Endothelial cell of umbilical vein (primary cell): ENCODE measurements around the gene PSKH1. TPM values are rescaled to one million over a fixed set of nuclear protein-coding genes. Genes with fewer than 3 reads are reported as not detected.

Source experiments
- BruUV-seq: library from RNA; stranded (reverse); fragments of 400-500 nt; replicated peaks from 2 replicates; lab custom pipeline; 2021; lab: Mats Ljungman, UMichigan
- CTCF ChIA-PET: fragments of 300-600, 350-600 bp; sonication (Branson Sonifier 250); formaldehyde crosslinking; loops from one replicate; lab custom pipeline; 2021; ENCODE audit warnings: antibody characterized with exemption, inconsistent platforms; lab: Charles Lee
- POLR2A ChIA-PET: fragments of 300-600, 350-600 bp; sonication (Branson Sonifier 250); formaldehyde crosslinking; loops from one replicate; lab custom pipeline; 2021; ENCODE audit warnings: antibody characterized with exemption, inconsistent platforms; lab: Charles Lee
- DNase-seq: peaks from one replicate; pipeline ENCODE4 v3.0.0-alpha.2; 2011; ENCODE audit warnings: low read depth, low spot score
- FAIRE-seq: peaks from 2 replicates; lab custom pipeline; 2011; peaks lifted over from hg19 to GRCh38; lab: Jason Lieb, UNC
- H2AFZ ChIP-seq: 2 replicates; pipeline ENCODE4 v1.6.0; 2012; ENCODE audit warnings: low read depth, low read length, control low read depth, inconsistent platforms
- H3K27ac ChIP-seq: 2 replicates; pipeline ENCODE4 v1.5.1; 2011; ENCODE audit warnings: low read depth, mild to moderate bottlenecking, control low read depth, low read length, moderate library complexity; ENCODE audit not compliant: insufficient read depth
- H3K27me3 ChIP-seq, 2 experiments: 2 replicates each; pipeline versions ENCODE4 v1.6.0 to v1.6.1; 2011; ENCODE audit warnings: low read length in 2 of 2, mixed read lengths in 1 of 2; ENCODE audit not compliant: control insufficient read depth in 2 of 2, insufficient read depth in 2 of 2
- H3K36me3 ChIP-seq, 2 experiments: 2 replicates in 1 of 2; 3 replicates in 1 of 2; pipeline ENCODE4 v1.5.1; 2011; ENCODE audit warnings: low read length in 2 of 2, mild to moderate bottlenecking in 1 of 2, moderate library complexity in 1 of 2; ENCODE audit not compliant: control insufficient read depth in 2 of 2, insufficient read depth in 2 of 2; ENCODE audit errors: extremely low read depth in 1 of 2
- H3K4me1 ChIP-seq: 3 replicates; pipeline ENCODE4 v1.5.1; 2011; ENCODE audit warnings: mild to moderate bottlenecking, low read length; ENCODE audit not compliant: control insufficient read depth, insufficient read depth; ENCODE audit errors: extremely low read depth
- H3K4me2 ChIP-seq: 2 replicates; pipeline ENCODE4 v1.6.1; 2011; ENCODE audit warnings: low read length, control low read depth, mixed read lengths; ENCODE audit not compliant: insufficient read depth
- H3K4me3 ChIP-seq, 3 experiments: fragments of 200-600 bp in 1 of 3; sonication (generic), shearing (Covaris generic) in 1 of 3; replicated peaks in 1 of 3; 2 replicates each; pipeline ENCODE4 v1.5.1; 2011 to 2016; ENCODE audit warnings: control low read depth in 3 of 3, low read length in 3 of 3, mild to moderate bottlenecking in 2 of 3, inconsistent platforms in 1 of 3, low read depth in 1 of 3, moderate library complexity in 1 of 3; ENCODE audit not compliant: insufficient read depth in 1 of 3
- H3K79me2 ChIP-seq: 2 replicates; pipeline ENCODE4 v1.6.0; 2012; ENCODE audit warnings: low read length, inconsistent platforms; ENCODE audit not compliant: control insufficient read depth, insufficient read depth
- H3K9ac ChIP-seq: replicated peaks from 2 replicates; pipeline ENCODE3; 2011; ENCODE audit warnings: low read length, control low read depth; ENCODE audit not compliant: insufficient read depth; ENCODE audit errors: extremely low read depth
- H3K9me1 ChIP-seq: replicated peaks from 3 replicates; pipeline ENCODE4 v1.6.0; 2011; ENCODE audit warnings: mild to moderate bottlenecking, low read length; ENCODE audit not compliant: control insufficient read depth, insufficient read depth; ENCODE audit errors: extremely low read depth
- H3K9me3 ChIP-seq: replicated peaks from 2 replicates; pipeline ENCODE4 v1.5.1; 2012; ENCODE audit warnings: low read length, inconsistent platforms; ENCODE audit not compliant: control insufficient read depth, insufficient read depth
- H4K20me1 ChIP-seq: replicated peaks from 2 replicates; pipeline ENCODE3; 2011; ENCODE audit warnings: mild to moderate bottlenecking, low read length; ENCODE audit not compliant: control insufficient read depth, insufficient read depth; ENCODE audit errors: extremely low read depth
- EZH2 ChIP-seq: IDR thresholded peaks from 2 replicates; pipeline ENCODE4 v1.6.1; 2012; ENCODE audit warnings: borderline replicate concordance, low read depth, mild to moderate bottlenecking, moderate library complexity, low read length, inconsistent platforms; ENCODE audit not compliant: severe bottlenecking
- FOS ChIP-seq: IDR thresholded peaks from 2 replicates; pipeline ENCODE4 v1.6.1; 2011; ENCODE audit warnings: mild to moderate bottlenecking, low read length, moderate library complexity, borderline replicate concordance; ENCODE audit not compliant: insufficient read depth
- GATA2 ChIP-seq: IDR thresholded peaks from 2 replicates; pipeline ENCODE4 v1.7.0; 2011; ENCODE audit warnings: low read depth, mild to moderate bottlenecking, moderate library complexity, mixed read lengths, low read length; ENCODE audit not compliant: insufficient read length, insufficient read depth
- JUN ChIP-seq: IDR thresholded peaks from 2 replicates; pipeline ENCODE4 v1.6.1; 2011; ENCODE audit warnings: borderline replicate concordance, low read depth; ENCODE audit not compliant: insufficient read length, insufficient read depth
- MYC ChIP-seq: IDR thresholded peaks from one replicate; pipeline ENCODE4 v1.6.1; 2011; ENCODE audit warnings: mild to moderate bottlenecking, low read depth, low read length
- POLR2A ChIP-seq: IDR thresholded peaks from 2 replicates; pipeline ENCODE4 v1.6.1; 2012; ENCODE audit warnings: low read depth, mild to moderate bottlenecking, control low read depth, low read length
- POLR2AphosphoS5 ChIP-seq: IDR thresholded peaks from 2 replicates; pipeline ENCODE4 v1.6.1; 2012; ENCODE audit warnings: low read depth, mild to moderate bottlenecking, control low read depth, low read length, moderate library complexity; ENCODE audit not compliant: insufficient read depth
- dilution Hi-C: fragments of 300-500 bp; cut with MboI; formaldehyde crosslinking; loops from one replicate; pipeline ENCODE4 v1.15.0; 2019; ENCODE audit warnings: low sequenced_read_pairs; ENCODE audit not compliant: extremely low pct_ligation_motif_present
- intact Hi-C: fragments of 100-400 bp; cut with micrococcal nuclease; formaldehyde crosslinking; loops from one replicate; pipeline ENCODE4 v1.10.0; 2022
- polyA plus RNA-seq, 4 experiments: library from polyadenylated mRNA; depleted of rRNA in 3 of 4; stranded (reverse) in 3 of 4; unstranded in 1 of 4; fragments of >200 nt; gene quantifications; 2 replicates each; pipeline versions ENCODE4 v1.2.1 to v1.2.3, GENCODE V29; 2011 to 2012; ENCODE audit warnings: missing spikeins in 1 of 4
- total RNA-seq: library from RNA; stranded (reverse); gene quantifications from 2 replicates; pipeline ENCODE4 v1.2.3, GENCODE V29; 2021
- TF ChIP-seq, protein P1 (sequence below): IDR thresholded peaks from 2 replicates; pipeline ENCODE4 v1.6.1; 2011; ENCODE audit not compliant: insufficient read depth, insufficient read length
- TF ChIP-seq, protein P2 (sequence below), 2 donors: IDR thresholded peaks; 1 replicate in 1 of 2; 2 replicates in 1 of 2; pipeline ENCODE4 v1.5.1; 2011; ENCODE audit warnings: low read length in 2 of 2, mild to moderate bottlenecking in 2 of 2, moderate library complexity in 2 of 2, control low read depth in 1 of 2, inconsistent platforms in 1 of 2, low read depth in 1 of 2; ENCODE audit not compliant: insufficient read depth in 1 of 2; ENCODE audit errors: extremely low read depth in 1 of 2

The PSKH1 gene
- total and polyA plus RNA-seq, 2 donors (not counting 3 experiments of a cell fraction or from before 2014, with no cell fraction given): 25.9 to 42.6 TPM

DNA sequence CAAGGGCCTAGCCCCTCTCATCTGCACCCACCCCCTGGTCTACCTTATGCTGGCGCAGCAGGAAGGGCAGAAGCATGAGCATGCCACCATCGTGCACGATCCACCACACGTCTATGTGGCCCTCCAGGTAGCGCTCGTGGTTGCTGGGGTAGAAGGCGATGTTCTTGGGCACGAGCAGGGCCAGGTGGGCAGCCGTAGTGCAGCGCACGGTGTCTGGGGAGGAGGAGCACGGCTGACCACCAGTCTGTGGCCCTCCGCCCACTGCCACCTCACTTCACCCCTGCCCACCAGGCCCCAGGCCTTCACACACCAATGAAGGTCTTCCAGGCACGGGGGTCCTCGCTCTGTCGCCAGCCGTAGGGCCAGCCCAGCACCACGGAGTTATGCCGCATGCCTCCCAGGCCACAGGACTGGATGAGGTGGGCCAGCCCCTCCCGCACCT is 53.1 kb downstream of the PSKH1 start:
- Histone ChIP-seq H3K9ac (no peak overlapping the region), H3K9me3 (no peaks in the 10 kb centered on the region), H4K20me1 (no peaks in the 10 kb centered on the region), H3K9me1 (no peaks in the 10 kb centered on the region), H3K79me2 (no peaks in the 10 kb centered on the region), H3K27me3 (no peaks in the 10 kb centered on the region), H2AFZ (no peak overlapping the region), H3K27ac (no peak overlapping the region), H3K36me3 (peaks cover 25 to 82% of the 10 kb centered on the region in 2 experiments), H3K4me3 (no peak overlapping the region), H3K4me1 (no peaks in the 10 kb centered on the region), H3K4me2 (no peak overlapping the region)
- intact Hi-C loops (no loop called here), dilution Hi-C loops (no loop called here)
- DNase-seq (no peak), FAIRE-seq (no peak)
- BruUV-seq: no TSS peak
- ChIA-PET CTCF (interaction anchor here (1.0 to 1.5 kb wide), 5 partner anchors 63 to 425 kb away, joined by 3 to 6 read pairs (median 4); no protein-coding TSS in a partner anchor), POLR2A (no interaction called here)
- TF ChIP-seq, protein P1, sequence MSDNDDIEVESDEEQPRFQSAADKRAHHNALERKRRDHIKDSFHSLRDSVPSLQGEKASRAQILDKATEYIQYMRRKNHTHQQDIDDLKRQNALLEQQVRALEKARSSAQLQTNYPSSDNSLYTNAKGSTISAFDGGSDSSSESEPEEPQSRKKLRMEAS: no peak
- TF ChIP-seq GATA2 (no peak), POLR2AphosphoS5 (no peak), POLR2A (no peak), JUN (no peak), FOS (no peak), EZH2 (no peak), MYC (no peak)
- TF ChIP-seq, protein P2, sequence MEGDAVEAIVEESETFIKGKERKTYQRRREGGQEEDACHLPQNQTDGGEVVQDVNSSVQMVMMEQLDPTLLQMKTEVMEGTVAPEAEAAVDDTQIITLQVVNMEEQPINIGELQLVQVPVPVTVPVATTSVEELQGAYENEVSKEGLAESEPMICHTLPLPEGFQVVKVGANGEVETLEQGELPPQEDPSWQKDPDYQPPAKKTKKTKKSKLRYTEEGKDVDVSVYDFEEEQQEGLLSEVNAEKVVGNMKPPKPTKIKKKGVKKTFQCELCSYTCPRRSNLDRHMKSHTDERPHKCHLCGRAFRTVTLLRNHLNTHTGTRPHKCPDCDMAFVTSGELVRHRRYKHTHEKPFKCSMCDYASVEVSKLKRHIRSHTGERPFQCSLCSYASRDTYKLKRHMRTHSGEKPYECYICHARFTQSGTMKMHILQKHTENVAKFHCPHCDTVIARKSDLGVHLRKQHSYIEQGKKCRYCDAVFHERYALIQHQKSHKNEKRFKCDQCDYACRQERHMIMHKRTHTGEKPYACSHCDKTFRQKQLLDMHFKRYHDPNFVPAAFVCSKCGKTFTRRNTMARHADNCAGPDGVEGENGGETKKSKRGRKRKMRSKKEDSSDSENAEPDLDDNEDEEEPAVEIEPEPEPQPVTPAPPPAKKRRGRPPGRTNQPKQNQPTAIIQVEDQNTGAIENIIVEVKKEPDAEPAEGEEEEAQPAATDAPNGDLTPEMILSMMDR (IDR thresholded peaks at IDR 0.05; ENCODE audit: extremely low read depth in 1 of 2, insufficient read depth in 1 of 2, low read depth in 1 of 2, low read length in 2 of 2): no peak
